K562 (cell line): ENCODE measurements around the gene SLC22A8. TPM values are rescaled to one million over a fixed set of nuclear protein-coding genes. Genes with fewer than 3 reads are reported as not detected.

Source experiments
- ATAC-seq: fragments of 200-7000 bp; cut with Tn5 transposase; 3 replicates; pipeline ENCODE4 v1.9.1; 2020; ENCODE audit warnings: moderate library complexity
- BruUV-seq: library from RNA; stranded (reverse); fragments of 400-500 nt; replicated peaks from 2 replicates; lab custom pipeline; 2021; lab: Mats Ljungman, UMichigan
- CTCF ChIA-PET: fragments of 300-600 bp; formaldehyde crosslinking; extraction: SDS; loops from one replicate; lab custom pipeline; 2021; ENCODE audit warnings: low intra/inter-chr PET ratio; lab: Yijun Ruan, JAX
- POLR2A ChIA-PET: fragments of 300-600, 350-650 bp; sonication (Branson Sonifier 250); formaldehyde crosslinking; extraction: SDS; loops from one replicate; lab custom pipeline; 2021; ENCODE audit warnings: antibody characterized with exemption, inconsistent platforms; lab: Yijun Ruan, JAX
- DNase-seq, 4 experiments: peaks; one replicate each; pipeline versions ENCODE4 v3.0.0 to v3.0.0-alpha.2; 2011 to 2018; ENCODE audit warnings: low spot score in 3 of 4, mixed read lengths in 3 of 4; ENCODE audit errors: extremely low read depth in 1 of 4
- FAIRE-seq: peaks from 2 replicates; lab custom pipeline; 2011; peaks lifted over from hg19 to GRCh38; lab: Jason Lieb, UNC
- H2AFZ ChIP-seq: 2 replicates; pipeline ENCODE4 v1.6.0; 2011; ENCODE audit warnings: low read depth, low read length, control low read depth, inconsistent platforms
- H3K27ac ChIP-seq: fragments of 200-600 bp; 3 replicates; pipeline ENCODE4 v1.8.0; 2011; ENCODE audit warnings: low read depth, mild to moderate bottlenecking, control low read depth, inconsistent platforms, low read length, moderate library complexity, mixed read lengths; ENCODE audit errors: extremely low read depth
- H3K27me3 ChIP-seq, 2 experiments: fragments of 300-600 bp in 1 of 2; 2 replicates in 1 of 2; 3 replicates in 1 of 2; pipeline versions ENCODE4 v1.6.0 to v1.8.0; 2011; ENCODE audit warnings: inconsistent platforms in 2 of 2, low read length in 2 of 2, mild to moderate bottlenecking in 1 of 2, mixed read lengths in 1 of 2, moderate library complexity in 1 of 2; ENCODE audit not compliant: control insufficient read depth in 2 of 2, insufficient read depth in 2 of 2
- H3K36me3 ChIP-seq: fragments of 300-600 bp; 3 replicates; pipeline ENCODE4 v1.8.0; 2011; ENCODE audit warnings: mild to moderate bottlenecking, low read length, inconsistent platforms; ENCODE audit not compliant: control insufficient read depth, insufficient read depth
- H3K4me1 ChIP-seq, 2 experiments: fragments of 200-600 bp in 1 of 2; replicated peaks in 1 of 2; 2 replicates in 1 of 2; 3 replicates in 1 of 2; pipeline versions ENCODE4 v1.5.1 to v1.8.0; 2011; ENCODE audit warnings: inconsistent platforms in 2 of 2, low read length in 2 of 2, mild to moderate bottlenecking in 1 of 2, mixed read lengths in 1 of 2, moderate library complexity in 1 of 2; ENCODE audit not compliant: control insufficient read depth in 2 of 2, insufficient read depth in 2 of 2
- H3K4me2 ChIP-seq: 2 replicates; pipeline ENCODE4 v1.6.1; 2011; ENCODE audit warnings: low read length, control low read depth, inconsistent platforms, mixed read lengths; ENCODE audit not compliant: insufficient read depth
- H3K4me3 ChIP-seq: fragments of 200-600 bp; sonication (generic), shearing (Covaris generic); 2 replicates; pipeline ENCODE4 v1.5.1; 2016; ENCODE audit warnings: control low read depth, inconsistent platforms
- H3K79me2 ChIP-seq: fragments of 200-600 bp; 3 replicates; pipeline ENCODE4 v1.8.0; 2011; ENCODE audit warnings: low read length, inconsistent platforms; ENCODE audit not compliant: control insufficient read depth, insufficient read depth
- H3K9ac ChIP-seq, 2 experiments: 2 replicates each; pipeline versions ENCODE4 v1.6.0 to v1.6.1; 2011; ENCODE audit warnings: low read depth in 2 of 2, low read length in 2 of 2, control low read depth in 1 of 2, inconsistent platforms in 1 of 2, mild to moderate bottlenecking in 1 of 2, mixed read lengths in 1 of 2; ENCODE audit not compliant: insufficient read depth in 1 of 2
- H3K9me1 ChIP-seq: one replicate; pipeline ENCODE4 v1.6.0; 2011; ENCODE audit warnings: inconsistent platforms, mild to moderate bottlenecking, low read length, moderate library complexity; ENCODE audit not compliant: control insufficient read depth, insufficient read depth
- H3K9me3 ChIP-seq: replicated peaks from 2 replicates; pipeline ENCODE4 v1.5.1; 2011; ENCODE audit warnings: low read depth, low read length, inconsistent platforms; ENCODE audit not compliant: control insufficient read depth, insufficient read depth
- H4K20me1 ChIP-seq: replicated peaks from 2 replicates; pipeline ENCODE4 v1.6.1; 2011; ENCODE audit warnings: low read length, inconsistent platforms, mixed read lengths; ENCODE audit not compliant: control insufficient read depth, insufficient read depth
- ARNT ChIP-seq, 2 experiments: fragments of 450-650 bp; IDR thresholded peaks; 2 replicates each; pipeline ENCODE4 v1.6.1; 2016; ENCODE audit warnings: mild to moderate bottlenecking in 1 of 2
- NR2C1 ChIP-seq, 2 experiments: fragments of 450-650 bp; IDR thresholded peaks; 2 replicates each; pipeline ENCODE4 v1.6.1; 2017; ENCODE audit warnings: mild to moderate bottlenecking in 2 of 2, antibody characterized with exemption in 1 of 2, inconsistent platforms in 1 of 2, missing compliant biosample characterization in 1 of 2, missing genetic modification characterization in 1 of 2
- RBM25 ChIP-seq: fragments of 200-400 bp; formaldehyde crosslinking; IDR thresholded peaks from 2 replicates; pipeline ENCODE4 v1.6.1; 2018; ENCODE audit warnings: low read length, low read depth, moderate library complexity; ENCODE audit not compliant: severe bottlenecking
- SPI1 ChIP-seq: IDR thresholded peaks from 2 replicates; pipeline ENCODE4 v1.6.1; 2011; ENCODE audit warnings: low read depth, low read length, control low read depth, borderline replicate concordance
- ZFP36 ChIP-seq: fragments of 150-350 bp; IDR thresholded peaks from 2 replicates; pipeline ENCODE4 v1.6.1; 2018; ENCODE audit warnings: low read length, low read depth; ENCODE audit not compliant: partially characterized antibody
- ZNF407 ChIP-seq: fragments of 450-650 bp; IDR thresholded peaks from 2 replicates; pipeline ENCODE4 v1.6.1; 2016; ENCODE audit warnings: low read depth
- WGBS: fragments of 100-300 bp; shearing (Covaris generic); methylation state at CpG from one replicate; pipeline ENCODE4 v1.1.6; 2016; ENCODE audit warnings: low coverage, mixed read lengths; ENCODE audit not compliant: insufficient coverage; ENCODE audit errors: missing lambda C conversion rate; 5-methylcytosine and 5-hydroxymethylcytosine counted together
- in situ Hi-C: fragments of 300-500 bp; cut with MboI; formaldehyde crosslinking; loops from 4 replicates; pipeline ENCODE4 v1.15.0; 2018; ENCODE audit warnings: inconsistent platforms, mixed read lengths
- intact Hi-C: fragments of 100-400 bp; cut with micrococcal nuclease; formaldehyde crosslinking; loops from 2 replicates; pipeline ENCODE4 v1.14.2; 2022
- polyA plus RNA-seq, 8 experiments: library from polyadenylated mRNA; depleted of rRNA in 4 of 8; stranded (reverse) in 5 of 8; unstranded in 3 of 8; fragments of >200 nt; fragmentation: Nextera tagmentation in 2 of 8; fragmentation: Illumina TruSeq in 1 of 8; extraction: Ambion mirVana in 2 of 8; extraction: Trizol in 1 of 8; gene quantifications; 2 replicates each; pipeline versions ENCODE4 v1.2.1 to v1.2.3, GENCODE V29; 2011 to 2014; ENCODE audit warnings: inconsistent platforms in 1 of 8, missing spikeins in 1 of 8
- total RNA-seq, 7 experiments: library from RNA; depleted of rRNA in 6 of 7; stranded (reverse); fragments of >200 nt in 6 of 7; fragmentation: Illumina TruSeq in 2 of 7; extraction: Trizol in 2 of 7; gene quantifications; 2 replicates each; pipeline versions ENCODE4 v1.2.1 to v1.2.3, GENCODE V29; 2011 to 2021; ENCODE audit warnings: low replicate concordance in 1 of 7

SLC22A8 gene
- total and polyA plus RNA-seq, 9 of the 15 experiments (the other 6 are each of a cell fraction or from before 2014, with no cell fraction given), result not detected

- Histone ChIP-seq H3K4me2 (no peak overlapping the region), H3K27me3 (peaks cover 26 to 61% of the 10 kb centered on the region in 2 experiments), H3K4me3 (no peak overlapping the region), H2AFZ (no peak overlapping the region), H3K9me3 (no peaks in the 10 kb centered on the region), H3K4me1 (peaks cover 0 to 3% of the 10 kb centered on the region in 2 experiments; a peak in 1 of 5 replicates), H3K9me1 (peaks cover 3% of the 10 kb centered on the region), H4K20me1 (peaks cover 17% of the 10 kb centered on the region; the same call in 1 of the 2 replicates), H3K36me3 (no peaks in the 10 kb centered on the region), H3K9ac (no peak overlapping the region), H3K27ac (no peak overlapping the region), H3K79me2 (no peaks in the 10 kb centered on the region)
- BruUV-seq, result no TSS peak
- DNase-seq, result no peak
- CTCF ChIA-PET, result no interaction called here
- no peak for FAIRE-seq
- intact Hi-C loops, result no loop called here
- in situ Hi-C loops, result loop anchor here (25.0 kb wide), 1 partner anchor 626 kb away; no protein-coding TSS in a partner anchor
- POLR2A ChIA-PET, result interaction anchor here (1.0 kb wide), 1 partner anchor 172 kb away, joined by 3 read pairs; no protein-coding TSS in a partner anchor
- no peak for ATAC-seq
- 0% methylated on average over 1 of the region's 1 CpG for WGBS
- TF ChIP-seq NR2C1 (IDR thresholded peaks at IDR 0.05) (no peak), NR2C1 (tag; IDR thresholded peaks at IDR 0.05) (no peak), RBM25 (peak; percentile 61), ZFP36 (peak; percentile 73)
Measured at GRCh38 chr11:63012839-63013238, 2.8 kb downstream of the SLC22A8 start.

- FAIRE-seq (no peak), ATAC-seq (no peak), DNase-seq (no peak)
- 1% methylated on average over 11 of the region's 11 CpGs for WGBS
- Histone ChIP-seq H3K9ac (no peak overlapping the region), H3K9me1 (peaks cover 3% of the 10 kb centered on the region), H3K9me3 (no peaks in the 10 kb centered on the region), H3K4me1 (peaks cover 0 to 3% of the 10 kb centered on the region in 2 experiments; a peak in 1 of 5 replicates), H2AFZ (no peak overlapping the region), H3K4me2 (no peak overlapping the region), H3K36me3 (no peaks in the 10 kb centered on the region), H4K20me1 (peaks cover 17% of the 10 kb centered on the region; the same call in 1 of the 2 replicates), H3K27me3 (peaks cover 26 to 61% of the 10 kb centered on the region in 2 experiments), H3K27ac (no peak overlapping the region), H3K4me3 (no peak overlapping the region), H3K79me2 (no peaks in the 10 kb centered on the region)
- in situ Hi-C loops, result loop anchor here (25.0 kb wide), 1 partner anchor 625 kb away; no protein-coding TSS in a partner anchor
- intact Hi-C loops, result no loop called here
- BruUV-seq, result no TSS peak
- POLR2A ChIA-PET, result no interaction called here
- CTCF ChIA-PET, result no interaction called here
- TF ChIP-seq ARNT (IDR thresholded peaks at IDR 0.05) (no peak), SPI1 (no peak), ZNF407 (peak; percentile 77)
Measured at GRCh38 chr11:63012430-63012829, 3.2 kb downstream of the SLC22A8 start.
